Testis (tissue), 3 donors: ENCODE data around the gene TNRC6B. TPM values are rescaled to one million over a fixed set of nuclear protein-coding genes. Genes with fewer than 3 reads are reported as not detected.

ENCODE experiments used
- DNase-seq: peaks from one replicate; pipeline ENCODE4 v3.0.0-alpha.2; 2019
- H3K27ac ChIP-seq, 2 donors: fragments of 200-600 bp; sonication (generic); one replicate each; pipeline ENCODE4 v1.5.1; 2019
- H3K27me3 ChIP-seq: fragments of 200-600 bp; sonication (generic); one replicate; pipeline ENCODE4 v1.5.1; 2019
- H3K36me3 ChIP-seq: fragments of 200-600 bp; sonication (generic); one replicate; pipeline ENCODE4 v1.5.1; 2017; ENCODE audit warnings: low read depth; ENCODE audit errors: missing control alignments
- H3K4me1 ChIP-seq: fragments of 200-600 bp; sonication (generic); one replicate; pipeline ENCODE4 v1.5.1; 2019
- H3K4me3 ChIP-seq, 2 donors: fragments of 200-600 bp; sonication (generic); one replicate each; pipeline ENCODE4 v1.5.1; 2017 to 2019
- H3K9me3 ChIP-seq: fragments of 200-600 bp; sonication (generic); one replicate; pipeline ENCODE4 v1.5.1; 2017
- POLR2A ChIP-seq: fragments of 450-650 bp; IDR thresholded peaks from one replicate; pipeline ENCODE4 v1.6.1; 2017; ENCODE audit warnings: antibody characterized with exemption, mild to moderate bottlenecking, moderate library complexity
- whole genome bisulfite sequencing, 2 donors: methylation state at CpG; one replicate each; pipeline ENCODE4 v1.1.5; 2018; 5-methylcytosine and 5-hydroxymethylcytosine counted together
- intact Hi-C: fragments of 100-400 bp; cut with DNase I; formaldehyde crosslinking; loops from one replicate; pipeline ENCODE4 v1.15.1; 2023; ENCODE audit warnings: low total_unique reads
- polyA plus RNA-seq: library from polyadenylated mRNA; stranded (reverse); fragments of 350-450 nt; fragmentation: Illumina TruSeq; extraction: RNeasy Lipid Tissue Mini Kit (QIAGEN cat#74804); gene quantifications from one replicate; pipeline ENCODE4 v1.2.3, GENCODE V29; 2014; ENCODE audit warnings: low read depth, low replicate concordance; ENCODE audit not compliant: insufficient read depth
- total RNA-seq, 2 donors: library from RNA; depleted of rRNA; stranded (reverse); fragments of >200 nt; gene quantifications; one replicate each; pipeline ENCODE4 v1.2.3, GENCODE V29; 2016
- TF ChIP-seq, protein P1 (sequence below), 3 experiments: fragments of 450-650 bp in 2 of 3; fragments of 200-600 bp in 1 of 3; sonication (generic) in 1 of 3; IDR thresholded peaks; one replicate each; pipeline ENCODE4 v1.5.1; 2016 to 2019; ENCODE audit warnings: antibody characterized with exemption in 3 of 3, mild to moderate bottlenecking in 2 of 3, moderate library complexity in 1 of 3

The TNRC6B gene
- total and polyA plus RNA-seq, 3 donors from 2014 or later: 49.2 to 122 (median 79.7) TPM

- Histone ChIP-seq H3K9me3 (no peaks in the 10 kb centered on the region), H3K36me3 (no peaks in the 10 kb centered on the region), H3K27ac (no peak overlapping the region), H3K27me3 (no peaks in the 10 kb centered on the region), H3K4me1 (peaks cover 18% of the 10 kb centered on the region), H3K4me3 (no peak overlapping the region)
- DNase-seq: no peak
- TF ChIP-seq, protein P1, sequence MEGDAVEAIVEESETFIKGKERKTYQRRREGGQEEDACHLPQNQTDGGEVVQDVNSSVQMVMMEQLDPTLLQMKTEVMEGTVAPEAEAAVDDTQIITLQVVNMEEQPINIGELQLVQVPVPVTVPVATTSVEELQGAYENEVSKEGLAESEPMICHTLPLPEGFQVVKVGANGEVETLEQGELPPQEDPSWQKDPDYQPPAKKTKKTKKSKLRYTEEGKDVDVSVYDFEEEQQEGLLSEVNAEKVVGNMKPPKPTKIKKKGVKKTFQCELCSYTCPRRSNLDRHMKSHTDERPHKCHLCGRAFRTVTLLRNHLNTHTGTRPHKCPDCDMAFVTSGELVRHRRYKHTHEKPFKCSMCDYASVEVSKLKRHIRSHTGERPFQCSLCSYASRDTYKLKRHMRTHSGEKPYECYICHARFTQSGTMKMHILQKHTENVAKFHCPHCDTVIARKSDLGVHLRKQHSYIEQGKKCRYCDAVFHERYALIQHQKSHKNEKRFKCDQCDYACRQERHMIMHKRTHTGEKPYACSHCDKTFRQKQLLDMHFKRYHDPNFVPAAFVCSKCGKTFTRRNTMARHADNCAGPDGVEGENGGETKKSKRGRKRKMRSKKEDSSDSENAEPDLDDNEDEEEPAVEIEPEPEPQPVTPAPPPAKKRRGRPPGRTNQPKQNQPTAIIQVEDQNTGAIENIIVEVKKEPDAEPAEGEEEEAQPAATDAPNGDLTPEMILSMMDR (IDR thresholded peaks at IDR 0.05): no peak
- no peak for TF ChIP-seq POLR2A
- intact Hi-C loops: no loop called here
- 89 to 91% methylated on average over 1 of the region's 1 CpG for WGBS, 2 donors
These were observed 33.1 kb downstream of the TNRC6B start for GRCh38 chr22:40210818-40211217.

- no peak for DNase-seq
- intact Hi-C loops: no loop called here
- Histone ChIP-seq H3K27me3 (no peaks in the 10 kb centered on the region), H3K9me3 (no peaks in the 10 kb centered on the region), H3K4me3 (no peak overlapping the region), H3K4me1 (peaks cover 18% of the 10 kb centered on the region), H3K27ac (peak overlapping the region in 1 of 2 donors; percentile 20), H3K36me3 (no peaks in the 10 kb centered on the region)
- 65 to 70% methylated on average over 12 of the region's 12 CpGs for WGBS, 2 donors
- TF ChIP-seq, protein P1 (IDR thresholded peaks at IDR 0.05): no peak
- TF ChIP-seq POLR2A: no peak
These were observed 33.8 kb downstream of the TNRC6B start for GRCh38 chr22:40211476-40212054.

DNA sequence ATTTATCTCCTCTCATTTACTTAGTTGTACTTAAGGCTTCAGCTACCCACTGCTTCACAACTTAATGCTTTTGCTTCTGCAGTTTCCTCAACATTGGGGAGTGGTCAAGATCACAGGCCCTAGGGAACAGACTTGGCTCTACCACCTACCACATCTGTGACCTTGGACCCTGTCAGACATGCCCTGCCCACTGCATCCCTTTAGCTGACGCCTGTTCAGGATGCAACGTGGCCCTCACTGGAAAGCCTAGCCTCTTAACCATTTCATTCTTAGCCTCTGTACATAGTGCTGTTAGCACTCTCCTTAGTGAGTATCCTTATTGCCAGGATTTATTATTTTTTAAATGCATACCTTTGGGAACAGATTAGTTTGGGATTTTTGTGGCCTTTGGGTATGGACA lies 34.4 kb downstream of the TNRC6B start:
- WGBS, 2 donors: 21% methylated on average over 2 of the region's 2 CpGs
- Histone ChIP-seq H3K4me1 (peaks cover 18% of the 10 kb centered on the region), H3K27ac (peak overlapping the region in 1 of 2 donors; percentile 20)

DNA sequence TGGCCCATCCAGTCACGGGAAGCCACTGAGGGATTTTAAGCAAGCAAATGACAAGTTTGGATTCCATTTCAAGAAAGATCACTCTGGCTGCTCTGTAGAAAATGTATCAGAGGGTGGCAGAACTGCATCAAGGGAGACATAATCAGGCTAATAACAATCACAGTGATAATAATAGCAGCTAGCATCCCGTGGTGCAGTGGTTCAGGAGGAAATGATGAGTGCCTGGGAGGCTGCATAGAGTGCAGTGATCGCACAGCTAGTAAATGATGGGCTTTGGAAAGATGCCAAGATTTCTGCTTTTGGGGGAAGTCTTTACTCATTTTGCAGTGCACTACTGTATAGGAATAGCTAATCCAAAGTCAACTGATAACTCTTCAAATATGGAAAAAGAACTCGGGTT lies 35.8 kb downstream of the TNRC6B start:
- H3K27ac ChIP-seq: no peak overlapping the region
- TF ChIP-seq, protein P1 (IDR thresholded peaks at IDR 0.05): no peak
- TF ChIP-seq POLR2A: no peak
- H3K27me3 ChIP-seq: no peaks in the 10 kb centered on the region
- H3K9me3 ChIP-seq: no peaks in the 10 kb centered on the region
- WGBS, 2 donors: 53 to 56% methylated on average over 4 of the region's 4 CpGs
- H3K36me3 ChIP-seq: no peaks in the 10 kb centered on the region
- intact Hi-C loops: no loop called here
- no peak overlapping the region for H3K4me3 ChIP-seq
- peaks cover 18% of the 10 kb centered on the region for H3K4me1 ChIP-seq
- no peak for DNase-seq

More for the DNA sequence above, 34.4 kb downstream of the TNRC6B start:
- DNase-seq: no peak
- intact Hi-C loops: no loop called here
- Histone ChIP-seq H3K9me3 (no peaks in the 10 kb centered on the region), H3K4me3 (no peak overlapping the region), H3K27me3 (no peaks in the 10 kb centered on the region), H3K36me3 (no peaks in the 10 kb centered on the region)
- TF ChIP-seq POLR2A: no peak
- TF ChIP-seq, protein P1 (IDR thresholded peaks at IDR 0.05): no peak

- intact Hi-C loops: no loop called here
- Histone ChIP-seq H3K27me3 (no peaks in the 10 kb centered on the region), H3K9me3 (no peaks in the 10 kb centered on the region), H3K36me3 (no peaks in the 10 kb centered on the region), H3K4me3 (no peak overlapping the region), H3K4me1 (peaks cover 16% of the 10 kb centered on the region), H3K27ac (no peak overlapping the region)
- TF ChIP-seq, protein P1 (IDR thresholded peaks at IDR 0.05): no peak
- no peak for TF ChIP-seq POLR2A
- WGBS, 2 donors: 74 to 81% methylated on average over 3 of the region's 3 CpGs
- no peak for DNase-seq
These were observed 37.5 kb downstream of the TNRC6B start for GRCh38 chr22:40215266-40215665.
